SK-N-SH treated with all-trans-retinoic acid at 6 μM for 48 hours (cell line): ENCODE data around the gene TBC1D2B.

Source experiments
- ARNTL ChIP-seq: fragments of 450-650 bp; formaldehyde crosslinking; IDR thresholded peaks from 2 replicates; pipeline ENCODE4 v1.5.0; 2020; ENCODE audit warnings: low read depth, mild to moderate bottlenecking, moderate library complexity, borderline replicate concordance
- BACH2 ChIP-seq: fragments of 250-450 bp; sonication (Bioruptor Pico); IDR thresholded peaks from 2 replicates; pipeline ENCODE4 v1.9.0; 2021; ENCODE audit warnings: mild to moderate bottlenecking, borderline replicate concordance
- CSDC2 ChIP-seq: fragments of 250-450 bp; sonication (Bioruptor Pico); IDR thresholded peaks from 2 replicates; pipeline ENCODE4 v1.5.0; 2020; ENCODE audit warnings: mild to moderate bottlenecking, moderate library complexity
- ESRRG ChIP-seq: fragments of 250-450 bp; sonication (Bioruptor Pico); IDR thresholded peaks from 2 replicates; pipeline ENCODE4 v1.6.1; 2021; ENCODE audit warnings: mild to moderate bottlenecking
- ISL1 ChIP-seq: fragments of 250-450 bp; sonication (Bioruptor Pico); IDR thresholded peaks from 2 replicates; pipeline ENCODE4 v2.1.2; 2022; ENCODE audit warnings: mild to moderate bottlenecking, moderate library complexity
- PATZ1 ChIP-seq: fragments of 250-450 bp; sonication (Bioruptor Pico); IDR thresholded peaks from 2 replicates; pipeline ENCODE4 v1.8.0; 2020; ENCODE audit warnings: mild to moderate bottlenecking, moderate library complexity, borderline replicate concordance
- PPARA ChIP-seq: fragments of 250-450 bp; sonication (Bioruptor Pico); IDR thresholded peaks from 2 replicates; pipeline ENCODE4 v1.5.0; 2020; ENCODE audit warnings: mild to moderate bottlenecking, borderline replicate concordance
- RARB ChIP-seq: fragments of 250-450 bp; sonication (Bioruptor Pico); IDR thresholded peaks from 2 replicates; pipeline ENCODE4 v1.8.0; 2021; ENCODE audit warnings: mild to moderate bottlenecking, moderate library complexity
- TCF4 ChIP-seq: fragments of 250-450 bp; sonication (Bioruptor Pico); IDR thresholded peaks from 2 replicates; pipeline ENCODE4 v1.8.0; 2021; ENCODE audit warnings: mild to moderate bottlenecking, moderate library complexity, borderline replicate concordance
- TSHZ2 ChIP-seq: fragments of 250-450 bp; sonication (Bioruptor Pico); IDR thresholded peaks from 2 replicates; pipeline ENCODE4 v1.5.0; 2020; ENCODE audit warnings: mild to moderate bottlenecking, moderate library complexity
- ZC3H10 ChIP-seq: fragments of 250-450 bp; sonication (Bioruptor Pico); IDR thresholded peaks from 2 replicates; pipeline ENCODE4 v1.5.1; 2021; ENCODE audit warnings: mild to moderate bottlenecking, moderate library complexity
- ZFP30 ChIP-seq: fragments of 450-650 bp; formaldehyde crosslinking; IDR thresholded peaks from 2 replicates; pipeline ENCODE4 v1.5.0; 2022; ENCODE audit warnings: mild to moderate bottlenecking, moderate library complexity
- ZNF565 ChIP-seq: fragments of 450-650 bp; formaldehyde crosslinking; conservative IDR thresholded peaks from 2 replicates; pipeline ENCODE4 v1.5.0; 2020; ENCODE audit warnings: low read depth, mild to moderate bottlenecking, moderate library complexity
- ZNF8 ChIP-seq: fragments of 450-650 bp; formaldehyde crosslinking; IDR thresholded peaks from 2 replicates; pipeline ENCODE4 v1.5.0; 2020; ENCODE audit warnings: mild to moderate bottlenecking, moderate library complexity

- no peak for TF ChIP-seq PPARA (CRISPR knock-in tag)
- TF ChIP-seq ZC3H10 = no peak
- no peak for TF ChIP-seq PATZ1
- TF ChIP-seq ZFP30 (CRISPR knock-in tag) = no peak
- no peak for TF ChIP-seq TCF4 (CRISPR knock-in tag)
- no peak for TF ChIP-seq CSDC2
- TF ChIP-seq ARNTL (CRISPR knock-in tag) = no peak
- no peak for TF ChIP-seq ESRRG
- TF ChIP-seq ISL1 (CRISPR knock-in tag) = no peak
- TF ChIP-seq ZNF8 = no peak
- no peak for TF ChIP-seq BACH2 (CRISPR knock-in tag)
- TF ChIP-seq RARB (CRISPR knock-in tag) = no peak
- no peak for TF ChIP-seq TSHZ2 (CRISPR knock-in tag)
- no peak for TF ChIP-seq ZNF565
These were observed 88.0 kb downstream of the TBC1D2B start for GRCh38 chr15:77989296-77990143.
